GOT3 (cell line): ENCODE data around the gene SMIM10L1.

Experiments
- DNase-seq: peaks from one replicate; lab custom pipeline; 2025; ENCODE audit warnings: mixed read lengths; lab: John Stamatoyannopoulos, UW

SMIM10L1 gene

DNA sequence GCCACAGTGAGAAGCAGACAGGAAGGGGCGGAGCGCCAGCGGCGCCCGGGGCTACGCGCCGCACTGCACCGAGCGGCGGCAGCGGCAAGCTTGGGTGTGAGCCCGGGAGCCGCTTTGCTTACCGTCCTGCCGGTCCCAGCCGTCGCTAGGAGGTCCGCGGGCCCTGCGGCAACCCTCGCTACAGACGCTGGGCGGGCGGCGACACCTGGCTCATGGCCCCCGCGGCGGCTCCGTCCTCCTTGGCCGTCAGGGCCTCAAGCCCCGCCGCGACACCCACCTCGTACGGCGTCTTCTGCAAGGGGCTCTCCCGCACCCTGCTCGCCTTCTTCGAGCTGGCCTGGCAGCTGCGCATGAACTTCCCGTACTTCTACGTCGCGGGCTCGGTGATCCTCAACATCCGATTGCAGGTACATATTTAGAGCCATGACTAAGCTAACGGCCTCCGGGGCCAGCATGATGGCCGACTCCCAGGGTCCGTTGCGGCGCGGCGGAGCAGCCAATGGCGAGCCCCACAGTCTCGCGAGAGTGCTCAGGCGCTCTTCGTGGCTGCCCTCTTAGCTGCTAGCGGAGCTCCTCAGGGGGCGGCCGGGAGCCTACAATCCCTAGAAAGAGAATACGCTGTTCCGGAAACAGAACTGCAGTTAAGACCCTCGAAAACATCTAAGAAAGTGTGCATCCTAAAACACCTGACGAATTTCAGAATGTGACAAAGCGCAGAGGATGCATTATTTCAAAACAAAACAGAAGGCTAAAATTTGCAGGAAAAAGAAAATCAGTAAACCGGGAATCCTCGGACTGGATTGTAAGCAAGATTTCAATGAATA is at the start of gene SMIM10L1:
TSS of gene SMIM10L1 (plus strand) at position 50 of the 824 bp plus-strand sequence. CDS start at position 213, 163 bp downstream.
- peak; percentile 75 for DNase-seq

DNA sequence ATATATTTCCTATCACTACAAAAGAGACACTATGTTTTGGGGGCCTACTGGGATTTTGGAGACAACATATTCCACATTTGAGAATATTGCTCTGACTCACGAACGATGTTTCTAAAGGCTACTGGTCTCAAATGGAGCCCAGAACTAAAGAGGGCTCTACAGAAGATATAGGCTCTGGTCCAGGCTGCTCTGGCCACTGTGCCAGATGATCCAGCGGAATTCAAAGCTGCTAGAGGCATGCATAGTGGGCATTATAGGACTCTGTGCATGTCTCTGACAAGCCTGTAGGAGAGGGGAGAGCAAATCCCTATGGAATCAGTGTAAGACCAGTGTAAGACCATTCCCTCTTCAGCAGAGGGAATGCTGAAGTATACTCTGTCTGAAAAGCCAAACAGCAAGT is 40.6 kb upstream of the SMIM10L1 start:
- DNase-seq, result no peak

DNA sequence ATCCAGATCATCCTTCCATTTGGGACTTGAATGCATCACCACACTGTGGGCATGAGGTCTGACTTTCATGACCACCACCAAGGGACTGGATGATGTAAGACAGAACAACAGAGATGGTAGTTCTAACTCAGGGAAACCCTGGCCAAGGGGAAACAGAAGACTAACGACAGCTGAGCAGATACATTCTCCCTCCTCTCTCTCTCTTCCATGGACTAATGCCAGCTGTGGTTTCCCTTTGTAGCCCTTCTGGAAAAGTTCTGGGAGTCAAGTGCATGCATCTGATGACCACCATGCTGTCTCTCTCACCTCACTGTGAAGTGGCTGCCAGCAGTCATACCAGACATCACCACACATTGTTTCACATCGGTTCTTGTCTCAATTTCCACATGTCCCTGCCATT is 40.0 kb upstream of the SMIM10L1 start:
- no peak for DNase-seq

DNA sequence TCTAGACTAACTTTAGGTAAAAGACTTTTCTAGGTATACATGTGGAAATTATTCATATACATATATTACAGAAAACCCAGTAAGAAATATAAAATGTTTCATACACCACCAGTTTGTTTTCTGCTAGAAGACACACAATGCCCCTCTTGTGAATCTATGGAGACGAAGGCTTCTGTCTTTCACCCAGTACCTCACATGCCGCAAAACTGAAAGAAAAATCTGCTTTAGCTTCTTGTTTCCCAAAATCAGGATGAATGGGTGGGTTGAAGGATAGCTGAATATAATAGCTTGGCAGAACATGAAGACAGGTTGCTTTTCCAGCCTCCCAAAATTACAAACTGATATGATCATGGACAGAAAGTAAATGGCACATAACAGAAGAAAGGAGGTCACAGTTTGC is 37.8 kb upstream of the SMIM10L1 start:
- DNase-seq, result no peak

DNA sequence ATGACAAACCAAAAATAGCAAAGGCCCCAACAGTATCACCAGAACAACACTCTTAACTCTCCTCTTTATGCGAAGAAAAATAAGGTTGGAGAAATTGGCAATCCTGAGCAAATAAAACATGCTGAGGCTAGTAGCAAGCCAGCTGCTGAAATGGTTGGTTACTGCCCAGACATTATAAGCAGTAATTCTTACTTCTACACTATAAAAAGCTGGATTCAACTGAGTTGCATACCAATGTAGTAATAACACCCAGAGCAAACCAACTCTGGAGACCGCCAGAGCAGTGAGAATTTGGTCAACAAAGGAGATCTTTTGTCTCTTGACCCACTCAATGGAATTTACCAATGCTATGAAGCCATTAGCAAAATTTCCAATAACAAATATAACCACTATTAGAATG is 37.2 kb upstream of the SMIM10L1 start:
- DNase-seq, result no peak

DNA sequence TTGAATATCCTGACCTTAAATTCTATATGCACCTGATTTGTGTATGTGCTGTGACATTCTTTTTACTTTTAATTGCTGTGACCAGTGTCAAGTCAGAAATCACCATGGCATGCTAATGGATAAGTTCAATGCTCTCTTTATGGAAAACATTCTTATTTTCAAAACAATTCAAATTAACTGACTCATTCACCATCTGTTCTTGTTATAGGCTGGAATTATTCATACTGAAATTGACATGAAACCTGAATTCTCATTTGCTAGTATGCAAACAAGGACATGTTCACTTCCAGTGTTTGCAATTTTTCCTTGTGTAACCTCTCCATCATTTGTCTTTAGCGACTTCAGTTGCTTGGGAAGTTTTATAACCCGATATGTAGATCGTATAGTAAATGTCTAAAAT is 36.7 kb upstream of the SMIM10L1 start, which contains the start of gene TAS2R30:
TSS of gene TAS2R30 (minus strand) at position 340 of the 400 bp plus-strand sequence. CDS start 400 bp downstream, outside the sequence.
- DNase-seq, result no peak

DNA sequence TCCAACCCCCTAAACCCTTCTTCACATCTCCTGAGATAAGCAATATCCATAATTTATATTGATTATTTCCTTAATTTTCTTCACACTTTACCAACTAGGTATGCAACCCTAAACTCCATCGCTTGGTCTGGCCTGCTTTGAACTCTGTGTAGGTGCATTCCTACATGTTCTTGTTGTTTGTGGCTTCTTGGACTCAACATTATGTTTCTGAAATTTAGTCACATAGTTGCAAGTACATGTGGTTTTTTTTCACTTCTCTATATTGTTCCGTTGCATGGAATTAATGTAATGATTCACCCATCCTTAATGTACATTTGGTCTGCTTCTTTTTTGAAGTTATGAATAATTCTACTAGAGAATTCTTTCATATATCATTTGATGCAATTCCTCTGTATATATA is 34.9 kb upstream of the SMIM10L1 start:
- DNase-seq, result no peak

DNA sequence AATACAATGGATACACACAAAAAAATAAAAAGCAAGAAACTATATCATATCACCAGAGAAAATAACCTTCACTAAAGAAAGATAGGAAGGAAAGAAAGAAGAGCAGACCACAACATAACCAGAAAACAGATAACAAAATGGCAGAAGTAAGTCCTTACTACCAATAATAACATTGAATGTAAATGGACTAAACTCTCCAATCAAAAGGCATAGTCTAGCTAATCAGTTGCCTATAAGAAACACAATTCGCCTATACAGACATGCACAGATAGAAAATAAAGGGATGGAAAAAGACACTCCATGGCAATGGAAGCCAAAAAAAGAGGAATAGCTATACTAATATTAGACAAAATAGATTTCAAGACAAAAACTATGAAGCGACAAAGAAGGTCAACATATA is 27.6 kb upstream of the SMIM10L1 start:
- no peak for DNase-seq

DNA sequence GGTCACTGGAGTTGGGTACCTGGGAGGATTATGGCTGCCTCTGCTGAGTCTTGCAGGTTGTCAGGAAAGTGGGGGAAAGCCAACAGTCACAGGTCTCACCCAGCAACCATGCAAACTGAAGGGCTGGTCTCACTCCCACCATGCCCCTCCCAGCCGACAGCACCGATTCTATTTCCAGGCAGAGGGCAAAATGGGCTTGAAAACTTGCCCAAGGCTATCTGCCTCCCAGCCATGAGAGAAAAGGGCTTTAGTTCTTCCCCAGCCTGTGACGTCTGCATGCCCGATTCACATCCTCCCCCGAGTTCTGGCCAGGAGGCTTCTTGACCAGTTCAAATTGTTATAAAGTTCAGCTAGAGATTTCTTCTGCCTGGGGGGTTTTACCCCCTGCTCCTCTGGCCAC is 26.7 kb upstream of the SMIM10L1 start:
- no peak for DNase-seq

DNA sequence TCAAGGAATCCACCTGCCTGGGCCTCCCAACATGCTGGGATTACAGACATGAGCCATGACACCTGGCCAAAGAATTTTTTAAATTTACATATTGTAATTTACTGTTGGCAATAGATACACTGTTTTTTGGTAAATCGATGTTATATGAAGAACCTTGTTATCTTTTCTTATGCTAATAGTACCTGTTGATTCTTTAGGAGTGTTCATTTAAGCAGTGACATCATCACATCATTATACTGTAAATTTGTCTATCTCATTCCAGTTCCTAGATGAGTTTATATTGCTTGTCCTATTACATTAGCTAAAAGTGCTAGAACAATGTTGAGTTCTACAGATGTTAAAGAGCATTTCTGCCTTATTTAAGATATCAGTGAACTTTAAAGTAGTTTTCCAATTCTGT is 23.6 kb upstream of the SMIM10L1 start:
- no peak for DNase-seq

DNA sequence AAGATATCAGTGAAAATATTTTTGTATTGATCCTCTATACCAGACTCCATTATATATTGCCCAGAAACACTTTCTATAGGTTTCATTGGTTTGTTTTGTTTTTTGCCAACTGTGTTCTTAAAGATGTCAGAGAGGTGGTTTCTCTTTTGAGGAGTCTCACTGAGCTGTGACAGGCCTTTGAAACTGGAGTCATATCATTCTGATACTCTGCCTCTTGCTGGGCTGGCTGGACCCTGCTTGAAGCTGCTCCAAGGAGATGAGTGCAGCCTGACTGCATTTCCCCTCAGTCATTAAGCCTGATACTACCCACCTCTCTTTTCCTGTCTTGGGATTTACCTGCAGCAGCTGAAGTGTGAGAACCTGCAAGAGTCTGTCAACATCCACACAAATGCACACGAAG is 20.2 kb upstream of the SMIM10L1 start:
- no peak for DNase-seq

DNA sequence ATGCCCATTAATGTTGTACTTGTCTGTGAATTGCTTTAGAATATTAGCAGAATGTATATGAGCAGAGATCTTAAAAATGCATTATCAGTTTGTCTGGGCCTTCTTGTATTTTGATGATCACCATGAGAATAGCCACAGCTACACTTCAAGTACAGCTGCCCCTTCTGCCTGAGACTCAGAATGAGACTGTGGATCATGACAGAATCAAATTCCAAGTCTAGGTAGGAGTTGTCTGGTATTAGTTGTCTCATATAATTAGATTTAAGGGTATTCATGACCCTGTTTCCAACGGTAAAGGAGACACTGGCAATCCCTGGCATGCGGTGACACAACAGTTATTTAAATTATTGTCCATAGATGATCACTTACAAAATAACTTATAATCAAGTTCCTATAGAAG is 18.3 kb upstream of the SMIM10L1 start:
- no peak for DNase-seq

DNA sequence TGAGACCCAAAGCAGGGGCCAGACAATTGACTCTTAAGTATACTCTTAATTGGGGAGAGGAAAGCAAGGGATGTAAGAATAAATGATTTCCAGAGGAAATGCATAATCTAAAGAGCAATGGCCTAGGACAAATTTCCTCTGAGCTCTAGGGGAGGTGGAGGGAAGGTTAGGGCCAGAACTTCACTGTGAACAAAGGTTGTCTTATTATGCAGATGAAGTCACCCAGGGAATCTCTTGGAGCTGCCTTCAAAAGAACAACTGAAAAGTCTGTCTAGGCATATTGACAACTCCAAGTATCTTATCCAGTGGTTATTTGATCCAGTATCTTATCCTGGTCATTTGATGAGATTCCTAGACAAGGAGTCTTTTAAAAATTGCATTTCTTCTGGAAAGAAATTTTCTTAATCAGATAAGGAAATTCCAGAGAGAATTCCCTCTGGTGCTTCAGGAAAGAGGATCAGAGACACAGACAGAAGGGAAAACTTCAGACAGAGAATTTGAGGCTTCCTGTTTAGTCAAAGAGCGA is 16.5 kb upstream of the SMIM10L1 start:
- no peak for DNase-seq

DNA sequence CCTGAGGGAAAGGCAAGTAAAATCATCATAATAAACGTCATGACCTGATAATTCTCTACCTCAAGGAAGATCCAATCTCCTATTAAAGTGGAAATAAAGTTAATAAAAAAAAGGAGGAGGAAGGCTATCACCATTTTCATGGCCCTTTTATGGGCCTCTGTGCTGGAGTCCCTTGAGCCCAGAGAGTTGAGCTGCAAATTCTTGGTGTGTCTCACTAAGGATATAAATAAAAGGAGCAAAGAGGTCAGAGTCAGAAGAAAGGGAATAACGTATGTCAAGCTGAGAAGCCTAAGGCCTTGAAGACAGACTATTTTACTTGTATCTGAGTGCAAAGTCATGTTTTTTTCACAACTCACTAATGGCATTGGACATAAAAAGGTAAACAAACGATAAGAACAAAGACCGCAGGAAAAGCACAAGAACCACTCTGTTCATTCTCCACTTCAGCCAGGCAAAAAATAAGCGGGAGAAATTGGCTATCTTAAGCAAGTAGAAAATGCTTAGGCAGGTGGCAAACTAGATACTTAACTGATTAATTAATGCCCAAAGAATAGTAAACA is 12.0 kb upstream of the SMIM10L1 start:
- no peak for DNase-seq

DNA sequence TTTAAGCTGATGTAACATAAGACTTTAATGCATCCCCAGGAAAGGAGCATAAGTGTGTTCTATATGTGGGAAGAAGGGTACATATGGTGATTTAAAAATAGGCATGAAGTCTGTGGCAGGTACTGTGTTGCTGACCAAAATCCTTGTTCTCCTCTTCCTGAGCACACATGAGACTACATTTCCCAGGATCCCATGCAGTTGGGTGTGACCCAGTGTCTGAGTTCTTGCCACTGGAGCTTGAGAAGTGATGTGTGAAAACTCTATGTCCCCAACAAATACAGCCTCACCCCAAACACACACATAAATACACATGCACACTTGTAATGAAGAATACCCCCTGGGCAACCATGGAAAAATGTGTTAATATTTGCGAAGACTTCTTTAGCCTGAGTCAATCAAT is 8.5 kb upstream of the SMIM10L1 start:
- DNase-seq, result no peak

DNA sequence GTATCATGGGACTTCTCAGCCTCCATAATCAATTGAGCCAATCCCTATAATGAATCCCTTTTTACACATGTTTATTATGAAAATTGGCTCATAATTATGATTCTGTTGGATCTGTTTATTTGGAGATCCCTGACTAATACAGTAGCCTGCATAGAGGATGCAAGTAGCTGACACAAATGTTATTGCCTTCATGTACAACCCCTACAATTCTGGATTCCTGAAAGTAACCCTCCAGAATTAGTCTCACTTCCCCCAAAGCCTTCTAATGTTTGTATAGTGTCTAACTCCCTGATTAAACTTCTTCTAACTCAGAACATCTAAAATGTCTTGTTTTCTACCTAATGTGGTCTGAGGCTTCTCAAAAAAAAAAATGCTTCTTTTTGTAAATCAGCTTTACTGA is 6.6 kb upstream of the SMIM10L1 start:
- DNase-seq, result no peak

DNA sequence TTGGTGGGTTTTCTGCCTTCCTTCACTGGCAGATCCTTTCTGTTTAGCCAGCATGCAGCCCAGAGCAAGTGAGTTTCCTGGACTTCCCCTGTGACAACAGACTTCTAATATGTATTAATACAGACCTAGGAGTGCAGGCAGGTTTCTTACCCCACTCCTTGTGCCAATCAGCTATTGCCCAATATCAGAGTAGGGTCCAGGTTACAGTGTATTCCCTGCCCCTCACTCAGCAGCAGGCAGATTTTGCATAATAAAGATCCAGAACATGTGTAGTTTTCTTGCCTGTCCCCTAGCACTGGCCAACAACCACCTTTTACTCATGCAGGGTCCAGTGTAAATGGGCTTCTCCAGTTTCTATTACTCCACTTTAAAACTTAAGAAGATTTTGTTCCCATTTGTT is 4.7 kb upstream of the SMIM10L1 start:
- no peak for DNase-seq

DNA sequence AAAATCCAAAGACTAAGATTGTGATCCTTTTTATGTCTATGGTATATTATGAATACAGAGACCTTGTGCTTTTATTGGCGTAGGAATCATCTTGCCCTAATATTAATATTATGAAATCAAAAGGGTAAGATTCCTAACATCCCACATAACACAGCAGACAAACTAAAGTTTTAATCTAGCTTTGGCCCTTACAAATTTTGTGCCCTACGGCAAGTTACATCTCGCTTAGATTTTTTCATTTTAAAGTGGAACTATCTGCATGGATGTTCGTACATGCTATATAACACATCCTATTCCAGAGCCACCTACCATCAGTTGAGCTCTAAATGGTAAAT is 217 bp upstream of the SMIM10L1 start:
- DNase-seq, result no peak

DNA sequence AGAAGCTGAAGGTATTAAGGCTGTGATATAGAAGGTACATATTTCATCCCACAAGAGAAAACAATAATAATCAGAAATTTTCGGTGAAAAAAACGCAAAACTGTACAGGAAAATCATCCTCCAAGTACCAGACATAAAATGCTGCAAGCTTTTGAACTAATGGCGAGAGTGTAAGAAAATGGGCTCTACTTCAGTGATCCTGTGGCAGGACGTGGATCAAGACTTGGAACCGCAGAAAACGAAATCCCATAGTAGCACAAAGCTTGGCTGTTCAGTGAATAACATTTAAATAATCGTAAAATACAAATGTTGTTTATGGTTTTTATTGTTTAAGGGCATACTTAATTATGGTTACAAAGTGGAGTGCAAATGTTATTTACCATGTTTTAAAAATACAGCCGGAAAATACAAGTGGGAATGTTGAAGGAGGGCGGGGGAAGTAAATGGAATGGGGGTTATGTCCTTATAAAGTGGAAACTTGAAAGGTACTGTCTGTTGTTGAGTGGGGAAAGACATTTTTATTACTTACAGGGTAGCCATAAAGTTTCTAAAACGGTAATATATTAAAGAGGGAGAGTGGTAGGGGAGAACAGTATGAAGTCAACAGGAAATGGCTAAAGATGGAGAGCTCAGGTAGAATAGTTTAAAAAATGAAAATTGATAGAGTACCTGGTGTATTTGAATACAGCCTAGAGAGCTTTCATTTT is 1.1 kb downstream of the SMIM10L1 start:
- DNase-seq, result no peak

DNA sequence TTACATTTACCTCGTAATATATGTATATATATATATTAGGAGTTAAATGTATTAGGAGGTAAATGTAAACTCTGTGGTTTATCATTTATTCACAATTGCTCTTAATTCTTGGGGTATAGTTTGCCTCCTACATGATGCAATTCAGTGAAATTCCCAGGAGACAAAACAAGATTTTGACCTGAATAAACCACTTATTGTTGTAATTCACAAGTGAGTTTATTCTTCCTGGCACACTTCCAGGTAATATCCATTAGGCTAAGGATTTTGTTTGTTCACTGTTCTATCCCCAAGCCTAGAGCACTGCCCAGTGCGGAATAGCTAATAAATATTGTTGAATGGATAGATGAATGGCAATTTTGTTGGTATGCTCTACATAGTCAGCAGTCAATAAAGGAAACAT is 3.0 kb downstream of the SMIM10L1 start:
- DNase-seq, result no peak

DNA sequence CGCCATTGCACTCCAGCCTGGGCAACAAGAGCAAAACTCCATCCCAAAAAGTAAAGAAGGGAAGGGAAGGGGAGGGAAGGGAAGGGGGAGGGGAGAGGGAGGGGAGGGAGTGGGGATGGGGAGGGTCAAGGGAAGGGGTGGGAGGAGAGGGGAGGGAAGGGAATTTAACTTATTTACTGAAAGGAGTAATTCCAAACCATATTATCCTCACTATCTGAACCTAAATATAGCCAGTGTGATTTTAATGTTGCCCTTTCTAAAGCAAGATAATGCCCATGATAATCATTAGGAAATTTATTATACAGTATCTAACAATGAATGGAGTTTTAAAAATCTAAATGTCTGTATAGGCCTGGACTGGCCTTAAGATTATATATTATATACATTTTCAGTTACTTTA is 7.3 kb downstream of the SMIM10L1 start:
- DNase-seq, result no peak

DNA sequence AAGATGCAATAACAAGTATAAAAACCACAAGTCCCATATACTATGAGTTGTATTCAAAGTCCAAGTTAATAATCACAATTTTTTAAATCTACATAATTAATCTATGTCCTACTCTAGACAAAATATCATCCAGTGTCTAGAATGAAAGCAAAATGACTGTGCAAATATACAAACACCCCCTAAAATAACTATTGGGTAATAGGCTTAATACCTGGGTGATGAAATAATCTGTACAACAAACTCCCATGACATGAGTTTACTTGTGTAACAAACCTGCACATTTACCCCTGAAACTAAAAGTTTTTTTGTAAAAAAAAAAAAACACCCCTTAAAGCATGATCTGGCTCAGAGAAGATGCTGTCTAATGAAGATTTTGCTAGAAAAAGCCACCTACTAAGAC is 11.5 kb downstream of the SMIM10L1 start:
- no peak for DNase-seq

DNA sequence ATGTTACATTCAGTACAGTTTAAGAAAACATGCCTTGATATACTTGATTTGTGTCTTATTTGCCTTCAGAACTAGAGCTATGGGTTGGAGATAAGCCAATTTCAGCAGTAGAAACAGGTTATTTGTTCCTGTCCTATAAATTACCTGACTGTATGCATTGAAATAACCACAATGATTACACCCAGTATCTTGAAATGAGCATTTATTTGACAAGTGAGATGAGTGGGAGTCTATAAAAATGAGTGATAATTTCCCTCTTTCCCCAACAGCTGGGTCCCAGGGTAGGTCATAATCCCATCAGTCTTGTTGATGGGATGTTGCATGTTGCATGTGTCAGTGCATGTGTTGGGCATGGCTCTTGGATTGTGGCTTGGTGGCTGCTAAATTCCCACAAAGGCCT is 12.0 kb downstream of the SMIM10L1 start:
- no peak for DNase-seq
